ENCODE results near the gene MED16. TPM values are rescaled to one million over a fixed set of nuclear protein-coding genes. Genes with fewer than 3 reads are reported as not detected.

Gene MED16
- total RNA-seq, 1 experiment from 2014 or later, result 83.1 TPM

GRCh38 chr19:929203-929890 is 36.4 kb upstream of the MED16 start:
- Histone ChIP-seq H3K14ac (ENCODE audit: insufficient read depth, low read length) (no peak overlapping the region; the same call in 1 of the 2 replicates), H3K79me2 (ENCODE audit: insufficient read depth, low read length) (no peaks in the 10 kb centered on the region; the same call in 1 of the 2 replicates), H3K23ac (ENCODE audit: insufficient read length, low read depth, low read length) (no peak overlapping the region), H3K4me2 (ENCODE audit: insufficient read depth, insufficient read length, low read length) (no peak overlapping the region), H3T11ph (ENCODE audit: low read length) (no peak overlapping the region), H3K18ac (ENCODE audit: insufficient read length, low read depth, low read length) (no peak overlapping the region), H2BK20ac (ENCODE audit: low read depth, low read length, poor library complexity, severe bottlenecking) (no peak overlapping the region), H2BK12ac (ENCODE audit: insufficient read length, low read depth, low read length) (no peak overlapping the region), H2AK5ac (ENCODE audit: insufficient read length, low read length) (no peak overlapping the region), H2BK120ac (ENCODE audit: low read depth, low read length, poor library complexity, severe bottlenecking) (no peak overlapping the region), H3K9me3 (ENCODE audit: control insufficient read depth, low read depth, low read length) (no peaks in the 10 kb centered on the region), H4K8ac (replicated peaks; ENCODE audit: insufficient read length, low read depth, low read length) (no peak overlapping the region), H3K9ac (ENCODE audit: extremely low read depth, insufficient read length, low read length) (no peak overlapping the region), H2BK5ac (ENCODE audit: insufficient read length, low read length) (no peak overlapping the region), H3K23me2 (ENCODE audit: insufficient read length, low read depth, low read length, poor library complexity, severe bottlenecking) (peaks cover 3% of the 10 kb centered on the region), H3K56ac (ENCODE audit: insufficient read length, low read depth, low read length) (no peak overlapping the region), H3K79me1 (ENCODE audit: insufficient read depth, low read depth, low read length, poor library complexity, severe bottlenecking) (peaks cover 2% of the 10 kb centered on the region), H3K4ac (ENCODE audit: low read depth, low read length) (no peak overlapping the region), H3K27me3 (ENCODE audit: insufficient read depth, low read length) (no peaks in the 10 kb centered on the region), H2BK15ac (ENCODE audit: low read depth, low read length) (no peak overlapping the region), H2AFZ (ENCODE audit: low read length) (no peak overlapping the region), H4K91ac (ENCODE audit: insufficient read length, low read depth, low read length) (no peak overlapping the region), H3K4me1 (ENCODE audit: insufficient read depth, low read length) (no peaks in the 10 kb centered on the region), H4K20me1 (ENCODE audit: control insufficient read depth, insufficient read depth, insufficient read length) (no peaks in the 10 kb centered on the region), H4K5ac (ENCODE audit: insufficient read length, low read depth, low read length) (no peak overlapping the region), H3K27ac (ENCODE audit: insufficient read length, low read depth, low read length) (no peak overlapping the region)
- Mint-ChIP-seq H3K27me3 (ENCODE audit: low read depth) (peaks cover 2% of the 10 kb centered on the region; the same call in 1 of the 2 replicates), H3K36me3 (ENCODE audit: insufficient read depth in 1 of 3, low read depth in 3 of 3) (peaks cover 7 to 38% (median 23%) of the 10 kb centered on the region in 3 experiments), H3K9me3 (no peaks in the 10 kb centered on the region), H3K4me3 (no peak overlapping the region), H3K4me1 (peaks cover 8 to 18% of the 10 kb centered on the region in 2 experiments; a peak in 3 of 4 replicates), H3K27ac (no peak overlapping the region)
- no peak for TF ChIP-seq CTCF (conservative IDR thresholded peaks at IDR 0.05)
- no peak for DNase-seq
- WGBS (ENCODE audit: extremely low coverage, insufficient read length, low lambda C conversion rate), result no CpG with 5 or more reads among the region's 51 CpGs

All from H9 (cell line).